HG03432 (cell line): ENCODE data around the gene COL27A1.
"Not testable (repeated sequence)": the region's sequence is repeated elsewhere in the genome, so short reads cannot be mapped to it uniquely, and the experiment has no call there.

Experiments used
- ATAC-seq: cut with Tn5 transposase; IDR thresholded peaks from one replicate; pipeline ENCODE4 v1.9.1; 2021; ENCODE audit warnings: mild to moderate bottlenecking, moderate library complexity; ENCODE audit not compliant: unreplicated experiment

COL27A1 gene

DNA sequence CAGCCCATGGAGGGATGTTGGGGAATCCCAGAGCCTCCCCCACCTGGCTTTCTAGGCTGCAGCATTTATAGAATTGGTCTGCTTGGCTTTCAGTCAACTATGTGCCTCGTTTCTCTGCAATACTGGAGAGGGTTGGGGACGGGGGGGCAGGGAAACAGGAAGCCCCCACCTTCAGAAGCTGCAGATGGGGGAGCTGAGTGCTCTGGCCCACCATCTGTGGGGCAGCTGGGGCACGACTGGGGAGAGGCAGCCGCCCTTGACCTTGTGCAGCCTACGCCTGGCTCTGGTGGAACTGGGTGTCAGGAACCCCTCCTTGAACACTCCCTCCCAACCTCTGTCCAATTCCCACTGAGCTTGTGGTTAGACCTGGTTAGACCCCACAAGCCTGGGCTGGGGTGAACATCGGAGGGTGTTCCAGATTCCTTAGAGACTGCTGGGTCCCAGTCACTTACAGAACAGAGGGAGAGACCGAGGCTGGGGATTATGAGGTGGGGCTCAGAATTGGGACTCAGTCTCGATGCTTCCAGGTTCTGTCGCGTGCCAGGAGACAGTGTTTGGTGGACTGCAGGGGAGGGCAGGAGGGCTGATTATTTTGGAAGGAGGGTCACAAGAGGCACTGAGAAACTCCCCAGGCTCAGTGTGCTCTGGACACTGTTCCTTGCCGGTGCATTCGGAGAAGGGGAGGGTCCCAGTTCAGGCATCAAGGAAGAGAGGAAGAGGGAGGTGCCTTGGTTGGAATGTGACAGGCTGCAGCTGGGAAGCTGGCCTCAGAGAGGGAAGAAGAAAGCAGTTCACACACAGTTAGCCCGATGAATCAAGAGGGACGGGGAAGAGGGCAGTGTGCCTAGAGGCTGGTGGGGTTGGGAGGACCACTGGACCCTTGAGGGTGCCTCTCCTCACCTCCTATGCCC is 25.6 kb downstream of the COL27A1 start:
- ATAC-seq, result no peak

DNA sequence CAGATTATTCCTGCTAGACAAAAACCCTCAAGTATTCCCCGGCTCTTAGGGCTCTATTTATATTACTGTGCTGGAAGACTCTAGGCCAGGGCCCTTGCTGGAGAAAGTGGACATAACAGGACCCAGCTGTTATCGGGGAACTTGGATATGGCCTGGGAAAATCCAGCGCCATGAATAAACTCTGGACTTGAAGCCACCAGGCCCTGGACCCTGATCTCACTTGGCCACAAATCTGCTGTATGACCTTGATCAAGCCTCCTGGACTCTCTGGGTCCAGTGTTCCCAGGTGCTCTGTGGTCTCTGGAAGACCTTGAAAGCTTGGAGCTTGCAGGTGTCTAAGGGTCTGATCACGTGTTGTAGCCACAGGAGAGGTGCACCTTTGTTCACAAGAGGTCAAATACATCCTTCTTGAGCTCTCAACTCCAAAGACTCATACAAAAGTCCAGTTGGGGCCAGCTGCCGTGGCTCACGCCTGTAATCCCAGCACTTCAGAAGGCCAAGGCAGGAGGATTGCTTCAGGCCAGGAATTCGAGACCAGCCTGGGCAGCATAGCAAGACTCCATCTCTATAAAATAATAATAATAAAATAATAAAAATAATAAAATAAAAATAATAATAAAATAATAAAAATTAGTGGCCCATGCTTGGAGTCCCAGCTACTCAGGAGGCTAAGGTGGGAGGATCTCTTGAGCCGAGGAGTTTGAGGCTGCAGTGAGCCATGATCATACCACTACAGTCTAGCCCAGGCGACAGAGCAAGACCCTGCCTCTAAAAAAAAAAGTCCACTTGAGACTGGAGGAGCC is 26.5 kb downstream of the COL27A1 start:
- no peak for ATAC-seq

GRCh38 chr9:114183006-114183405 is 27.7 kb downstream of the COL27A1 start:
- no peak for ATAC-seq

DNA sequence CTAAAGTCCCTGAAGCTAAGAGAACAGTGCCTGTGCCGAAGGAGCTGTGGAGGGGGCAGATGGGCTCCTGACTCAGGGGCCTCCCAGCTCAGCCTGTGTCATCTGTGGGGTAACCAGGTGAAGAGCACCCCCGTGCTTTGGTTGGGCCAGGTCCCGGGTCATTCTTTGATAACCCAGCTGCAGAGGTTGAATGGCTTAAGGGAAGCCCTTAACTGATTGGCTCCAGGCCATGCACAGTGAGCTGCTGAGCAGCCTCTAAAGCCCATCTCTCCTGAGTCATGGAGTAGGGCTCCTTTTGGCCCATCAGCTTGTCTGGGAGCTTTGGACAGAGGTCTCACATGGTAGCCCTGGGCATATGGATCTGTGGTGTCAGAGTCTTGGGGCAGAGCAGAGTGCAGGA is 28.7 kb downstream of the COL27A1 start:
- no peak for ATAC-seq

DNA sequence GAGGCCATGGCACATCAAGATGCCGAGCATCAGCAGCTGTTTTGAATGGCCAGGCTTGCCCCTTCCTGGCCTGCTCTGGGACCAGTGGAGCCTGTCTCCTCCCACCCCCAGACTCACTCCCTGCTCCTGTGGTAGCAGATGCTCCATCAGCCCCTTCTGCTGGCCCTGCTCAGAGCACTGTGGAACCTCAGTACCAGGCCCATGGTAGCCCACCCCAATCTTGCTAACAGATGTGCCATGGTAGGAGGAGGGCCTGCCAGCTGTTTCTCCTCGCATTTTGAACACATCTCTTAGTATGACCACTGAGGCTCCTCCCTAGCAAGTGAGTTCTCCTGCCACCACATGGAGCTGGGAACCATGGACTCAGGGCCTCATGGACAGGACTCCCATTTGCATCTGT is 29.5 kb downstream of the COL27A1 start:
- no peak for ATAC-seq

DNA sequence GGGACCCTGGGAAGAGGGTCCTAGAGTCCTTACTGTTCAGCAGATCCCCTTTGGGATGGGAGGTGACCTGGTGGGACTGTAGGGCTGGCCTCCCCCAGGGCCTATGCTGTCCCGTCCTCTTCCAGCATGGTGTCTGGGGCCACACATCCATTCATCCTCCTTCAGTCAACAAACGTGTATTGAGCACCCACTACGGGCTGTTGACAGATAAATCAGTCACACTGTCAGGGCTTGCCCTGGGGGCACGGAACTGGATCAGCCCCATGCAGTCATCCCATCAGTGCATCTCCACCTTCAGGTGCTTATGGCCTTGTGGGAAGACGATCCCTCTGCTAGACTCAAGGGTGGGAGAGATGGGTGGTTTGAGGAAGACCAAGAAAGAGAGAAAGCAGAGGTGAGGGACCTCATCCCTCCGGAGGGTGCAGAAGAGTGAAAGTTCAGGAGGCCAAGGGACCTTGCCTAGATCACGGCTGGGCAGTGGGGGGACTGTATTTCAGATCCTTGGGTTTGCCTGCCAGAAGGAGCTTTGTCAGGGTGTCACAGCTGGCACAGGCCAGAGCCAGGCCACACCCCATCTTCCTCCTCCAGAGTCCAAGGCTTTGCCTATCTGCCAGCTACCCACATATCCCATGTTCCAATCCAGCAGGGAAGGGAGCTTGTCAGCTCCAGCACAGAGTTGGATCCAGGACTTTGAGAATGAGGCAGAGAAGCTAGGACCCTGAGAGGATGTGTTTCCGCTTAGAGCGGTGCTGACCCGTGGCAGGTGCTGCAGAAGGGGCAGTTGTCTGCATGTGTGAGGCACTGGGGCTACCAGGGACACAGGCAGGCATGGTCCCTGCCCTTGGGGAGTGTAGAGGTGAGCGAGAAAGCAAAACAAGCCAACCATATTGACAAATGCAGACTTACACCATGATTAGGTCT is 30.5 kb downstream of the COL27A1 start:
- ATAC-seq, result no peak

GRCh38 chr9:114186605-114187289 is 31.4 kb downstream of the COL27A1 start:
- ATAC-seq, result no peak

GRCh38 chr9:114187827-114188226 is 32.5 kb downstream of the COL27A1 start:
- ATAC-seq, result no peak

GRCh38 chr9:114189823-114190562 is 34.7 kb downstream of the COL27A1 start:
- ATAC-seq, result no peak

GRCh38 chr9:114190563-114190905 is 35.2 kb downstream of the COL27A1 start:
- no peak for ATAC-seq

GRCh38 chr9:114191402-114191801 is 36.1 kb downstream of the COL27A1 start:
- ATAC-seq, result not testable (repeated sequence)

DNA sequence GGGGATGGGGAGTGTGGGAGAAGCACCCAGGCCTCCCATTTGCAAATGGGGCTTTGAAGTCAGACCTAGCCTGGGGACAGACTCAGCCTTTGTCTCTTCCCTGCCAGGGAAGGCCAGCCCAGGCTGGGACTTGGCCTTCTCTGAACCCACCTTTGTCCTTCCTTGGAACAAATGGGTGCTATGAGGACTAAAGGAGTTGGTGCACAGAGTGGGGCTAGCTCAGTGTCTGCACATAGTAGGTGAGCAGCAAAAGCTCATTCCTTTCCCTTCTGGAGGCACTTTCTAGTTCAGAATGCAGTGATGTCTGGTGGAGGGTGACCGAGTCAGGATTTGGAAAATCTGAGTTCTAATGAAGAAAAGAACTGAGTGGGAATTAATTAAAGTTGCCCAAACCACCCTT is 37.2 kb downstream of the COL27A1 start:
- no peak for ATAC-seq

DNA sequence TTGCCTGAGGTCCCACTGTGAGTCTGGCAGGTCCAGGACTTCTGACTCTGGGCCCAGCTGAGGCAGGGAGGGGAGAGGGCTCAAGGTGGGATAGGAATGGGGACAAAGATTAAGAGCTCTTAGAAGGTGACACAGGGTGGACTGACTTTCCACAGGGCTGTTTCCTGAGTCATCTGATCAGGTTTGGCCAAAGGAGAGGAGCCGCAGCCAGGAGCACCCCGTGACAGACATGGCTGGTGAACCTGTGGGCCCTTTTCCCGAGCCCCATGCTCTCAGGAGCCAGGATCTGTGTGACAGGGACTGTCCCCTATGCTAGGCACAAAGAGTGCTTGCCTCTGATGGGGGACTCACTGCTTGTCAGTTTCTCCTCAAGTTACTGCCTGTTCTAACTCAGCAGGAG is 37.8 kb downstream of the COL27A1 start:
- ATAC-seq, result no peak

DNA sequence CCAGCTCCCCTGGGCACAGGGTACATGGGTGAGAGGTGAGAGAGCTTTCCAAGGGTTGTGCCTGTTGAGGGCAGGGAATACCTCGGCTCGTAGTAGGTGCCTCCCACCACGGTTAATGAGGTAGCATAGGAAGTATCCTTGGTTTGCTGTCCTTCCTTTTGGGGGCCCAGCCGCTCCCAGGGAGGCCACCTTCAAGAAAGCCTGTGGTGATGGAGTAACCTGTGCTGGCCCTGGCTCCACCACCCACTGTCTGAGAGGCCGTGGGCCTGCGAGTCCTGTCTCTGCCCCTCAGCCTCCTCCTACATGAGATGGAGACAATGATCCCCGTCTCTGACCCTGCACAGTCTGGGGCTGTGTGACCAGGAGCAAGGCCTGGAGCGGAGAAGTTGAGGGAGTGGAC is 40.8 kb downstream of the COL27A1 start:
- ATAC-seq, result no peak

DNA sequence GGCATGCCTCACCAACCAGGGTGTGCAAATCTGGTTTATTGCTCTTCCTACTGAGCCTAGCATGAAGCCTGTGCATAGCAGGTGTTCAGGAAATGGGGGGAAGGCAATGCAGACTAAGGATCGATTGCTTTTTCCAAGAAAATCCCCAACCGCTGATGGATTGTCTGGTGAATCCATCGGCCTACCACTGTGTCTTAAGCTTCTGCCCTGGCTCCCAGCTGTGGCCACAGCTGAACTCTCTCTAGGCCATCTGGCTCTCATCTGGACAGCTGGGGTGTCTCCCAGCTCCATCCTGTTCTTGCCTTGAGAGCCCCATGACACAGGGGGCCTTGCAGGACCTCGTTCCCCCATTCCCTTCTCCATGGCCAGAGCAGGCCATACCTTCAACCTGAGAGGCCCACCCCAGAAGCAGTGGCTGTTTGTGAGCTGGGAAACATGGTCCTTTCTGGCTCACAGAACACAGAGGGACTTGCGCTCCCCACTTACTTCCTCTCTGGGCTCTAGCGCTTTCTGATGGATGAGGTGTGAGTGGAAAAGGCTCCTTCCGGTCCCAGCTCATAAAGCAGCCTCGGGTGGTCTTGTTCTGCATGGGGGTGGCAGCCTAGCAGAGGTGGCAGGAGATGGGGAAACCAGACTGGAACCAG is 41.8 kb downstream of the COL27A1 start:
- ATAC-seq, result no peak

GRCh38 chr9:114198249-114199040 is 43.1 kb downstream of the COL27A1 start:
- no peak for ATAC-seq

GRCh38 chr9:114200721-114201300 is 45.5 kb downstream of the COL27A1 start:
- no peak for ATAC-seq

- ATAC-seq, result no peak
Measured at GRCh38 chr9:114202396-114202795, 47.1 kb downstream of the COL27A1 start.
